T-helper 22 cell (primary cell): Measurements from ENCODE around the gene OR2C3.
"Not testable (repeated sequence)": the region's sequence is repeated elsewhere in the genome, so short reads cannot be mapped to it uniquely, and the experiment has no call there.

Experiments
- DNase-seq: peaks from one replicate; pipeline ENCODE4 v3.0.0-alpha.2; 2020; ENCODE audit warnings: low read depth

Gene OR2C3

DNA sequence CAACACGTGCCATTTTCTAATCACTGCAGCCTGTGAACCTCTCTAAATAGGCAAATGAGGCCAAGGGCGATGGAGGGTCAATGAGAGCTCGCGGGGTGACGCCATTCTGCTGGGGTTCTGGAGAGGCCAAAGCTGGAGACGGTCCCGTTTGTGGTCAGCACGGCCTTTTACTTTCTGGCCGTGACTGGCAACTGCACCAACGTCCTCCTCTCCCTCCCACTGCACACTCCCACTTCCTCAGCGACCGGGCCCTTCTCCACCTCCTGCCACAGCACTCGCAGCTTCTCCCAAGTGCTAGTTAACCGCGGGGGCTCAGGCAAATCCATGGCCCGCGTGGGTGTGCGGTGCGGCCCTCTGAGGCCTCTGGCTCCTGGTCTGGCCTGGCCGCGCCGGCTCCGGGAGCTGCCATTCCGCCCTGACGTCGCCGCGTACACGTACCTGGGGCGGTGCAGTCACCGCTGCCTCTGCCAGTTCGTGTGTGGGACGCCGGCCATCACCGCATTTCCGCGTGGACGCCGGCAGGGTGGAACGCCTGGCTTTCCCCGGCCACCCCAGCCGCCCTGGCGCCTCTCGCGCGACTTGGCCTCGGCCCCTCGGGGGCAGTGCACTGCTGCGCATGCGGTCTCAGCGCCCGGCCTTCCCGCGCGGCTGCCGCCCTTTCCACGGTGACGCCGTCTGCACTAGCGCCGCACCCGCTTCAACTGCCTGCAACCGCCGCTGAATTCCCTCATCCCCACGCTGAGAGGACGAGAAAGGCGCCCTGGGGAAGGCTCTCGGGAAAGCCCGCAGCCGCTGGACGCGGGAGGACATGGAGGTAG lies 18.2 kb downstream of the OR2C3 start:
- no peak for DNase-seq

- DNase-seq, result no peak
These were observed 29.4 kb downstream of the OR2C3 start for GRCh38 chr1:247506831-247507230.

DNA sequence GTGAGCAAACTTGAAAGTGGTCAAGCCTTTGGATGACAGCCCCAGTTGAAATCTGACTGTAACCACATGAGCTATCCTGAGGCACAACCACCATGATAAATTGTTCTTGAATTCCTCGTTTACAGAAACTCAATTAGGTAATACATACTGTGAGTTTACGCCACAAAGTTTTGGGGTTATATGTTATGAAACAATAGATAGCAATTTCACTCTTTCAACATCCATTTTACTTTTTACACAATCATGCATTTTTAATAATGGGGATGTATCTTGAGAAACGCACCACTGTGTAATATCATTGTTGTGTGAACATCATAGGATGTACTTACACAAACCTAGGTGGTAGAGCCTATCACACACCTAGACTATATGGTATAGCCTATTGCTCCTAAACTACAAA lies 35.4 kb downstream of the OR2C3 start:
- DNase-seq, result no peak

DNA sequence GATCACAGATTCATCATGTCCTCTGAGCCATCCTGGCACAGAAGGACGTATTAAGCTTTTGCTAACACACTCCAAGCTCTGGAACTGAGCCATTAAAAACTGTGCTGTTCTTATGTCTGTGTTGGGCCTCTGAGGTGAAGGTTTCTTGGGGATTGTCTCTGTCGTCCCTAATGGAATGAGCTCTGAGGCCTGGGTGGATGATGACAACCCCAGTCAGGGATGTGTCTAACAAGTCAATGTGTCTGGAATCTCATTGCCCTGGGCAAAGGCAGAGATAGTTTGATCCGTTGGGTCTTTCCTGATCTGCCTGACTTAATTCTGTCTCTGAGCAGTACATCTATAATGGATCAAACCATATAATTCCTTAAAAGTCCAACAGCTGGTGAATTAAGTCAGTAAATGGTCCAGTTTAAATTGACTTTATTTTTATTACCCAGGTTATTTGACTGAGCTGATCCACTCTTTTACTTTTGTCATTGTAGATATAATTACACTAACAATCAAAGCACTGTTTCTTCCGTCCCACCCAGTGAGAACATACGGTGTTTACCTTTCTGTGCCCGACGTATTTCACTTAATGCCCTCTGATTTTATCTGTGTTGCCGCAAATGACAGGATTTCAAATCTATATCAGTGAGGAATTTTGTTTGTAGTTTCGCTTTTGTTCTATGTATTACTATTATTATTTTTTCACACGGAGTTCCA lies 39.5 kb downstream of the OR2C3 start:
- DNase-seq, result no peak

DNA sequence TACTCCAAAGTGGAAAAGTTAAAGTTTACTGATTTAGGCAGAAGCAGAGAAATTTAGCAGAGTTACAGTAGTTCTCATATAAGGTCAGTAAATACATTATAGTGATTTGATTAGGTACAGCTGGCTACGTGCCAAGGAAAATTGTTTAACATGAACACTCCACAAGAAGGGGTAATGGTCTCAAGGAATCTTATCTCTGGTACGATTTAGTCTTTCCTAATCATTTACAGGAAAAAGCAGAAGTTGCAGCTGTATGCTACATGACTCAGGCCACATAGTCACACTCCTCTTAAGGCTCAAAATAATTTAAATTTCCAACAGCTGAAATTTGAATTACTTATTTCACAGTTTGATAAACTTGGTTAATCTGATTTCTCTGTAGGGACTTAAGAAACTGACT lies 41.5 kb downstream of the OR2C3 start:
- no peak for DNase-seq

DNA sequence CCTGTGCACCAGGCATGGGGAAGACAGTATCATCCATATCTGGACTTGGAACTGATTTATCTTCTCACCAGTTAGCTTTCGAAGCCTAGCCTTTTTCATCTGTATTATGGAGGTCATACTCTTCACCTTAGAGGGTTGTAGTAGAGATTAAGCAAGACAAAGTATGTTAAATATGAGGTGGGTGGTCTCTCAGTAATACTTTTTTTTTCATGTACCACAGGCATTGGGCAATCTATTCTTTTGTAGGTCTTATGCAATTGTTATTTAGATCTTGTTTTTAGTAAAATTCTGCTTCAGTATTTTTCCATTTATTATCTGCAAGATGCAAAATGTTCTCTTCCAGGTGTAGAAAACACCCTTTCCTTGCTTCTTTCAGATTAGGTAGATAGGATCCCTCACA lies 43.1 kb downstream of the OR2C3 start:
- DNase-seq, result no peak

GRCh38 chr1:247491328-247491727 lies 44.9 kb downstream of the OR2C3 start:
- DNase-seq, result no peak

- no peak for DNase-seq
These were observed 49.2 kb downstream of the OR2C3 start for GRCh38 chr1:247487057-247487456.

GRCh38 chr1:247482747-247483146 lies 53.5 kb downstream of the OR2C3 start:
- DNase-seq, result no peak

DNA sequence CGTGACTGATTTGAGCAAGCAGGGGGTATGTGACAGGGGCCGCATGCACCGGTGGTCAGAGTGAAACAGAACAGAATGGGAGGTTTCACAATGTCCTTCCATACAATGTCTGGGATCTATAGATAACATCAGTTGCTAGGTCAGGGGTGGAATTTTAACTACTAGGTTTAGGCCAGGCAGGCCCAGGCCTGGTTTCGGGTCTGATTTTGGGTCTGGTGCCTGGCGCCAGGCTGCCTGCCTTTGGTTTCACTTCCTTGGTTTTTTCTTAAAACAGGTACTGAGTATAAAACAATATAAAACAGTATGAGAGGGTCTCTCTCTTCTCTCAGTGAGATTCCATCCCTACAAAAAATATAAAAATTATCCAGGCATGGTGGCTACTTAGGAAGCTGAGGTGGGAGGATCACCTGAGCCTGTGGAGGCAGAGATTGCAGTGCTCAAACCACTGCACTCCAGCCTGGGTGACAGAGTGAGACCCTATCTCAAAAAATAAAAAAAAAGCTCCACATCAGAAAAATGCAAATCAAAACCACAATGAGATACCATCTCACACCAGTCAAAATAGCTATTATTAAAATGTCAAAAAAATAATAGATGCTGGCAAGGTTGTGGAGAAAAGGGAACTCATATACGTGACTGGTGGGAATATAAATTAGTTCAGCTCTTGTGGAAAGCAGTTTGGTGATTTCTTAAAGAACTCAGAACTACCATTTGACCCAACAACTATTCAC lies 59.7 kb downstream of the OR2C3 start:
- DNase-seq, result not testable (repeated sequence)

DNA sequence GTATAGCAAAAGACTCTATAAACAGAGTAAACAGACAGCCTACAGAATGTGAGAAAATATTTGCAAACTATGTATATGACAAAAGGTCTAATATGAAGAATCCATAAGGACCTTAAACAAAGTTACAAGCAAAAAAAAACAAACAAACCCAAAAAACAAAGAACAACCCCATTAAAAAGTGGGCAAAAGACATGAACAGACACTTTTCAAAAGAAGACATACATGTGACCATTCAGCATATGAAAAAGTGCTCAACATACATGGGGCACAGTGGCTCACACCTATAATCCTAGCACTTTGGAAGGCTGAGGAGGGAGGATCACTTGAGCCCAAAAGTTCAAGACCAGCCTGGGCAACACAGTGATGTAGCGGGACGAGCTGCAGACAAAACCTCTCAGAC lies 60.4 kb downstream of the OR2C3 start:
- DNase-seq, result no peak
